ENCODE measurements around the gene PLEKHA5. TPM values are rescaled to one million over a fixed set of nuclear protein-coding genes. Genes with fewer than 3 reads are reported as not detected.

Gene PLEKHA5
- total and polyA plus RNA-seq, 2 donors from 2014 or later, result 26.6 to 52.9 TPM

DNA sequence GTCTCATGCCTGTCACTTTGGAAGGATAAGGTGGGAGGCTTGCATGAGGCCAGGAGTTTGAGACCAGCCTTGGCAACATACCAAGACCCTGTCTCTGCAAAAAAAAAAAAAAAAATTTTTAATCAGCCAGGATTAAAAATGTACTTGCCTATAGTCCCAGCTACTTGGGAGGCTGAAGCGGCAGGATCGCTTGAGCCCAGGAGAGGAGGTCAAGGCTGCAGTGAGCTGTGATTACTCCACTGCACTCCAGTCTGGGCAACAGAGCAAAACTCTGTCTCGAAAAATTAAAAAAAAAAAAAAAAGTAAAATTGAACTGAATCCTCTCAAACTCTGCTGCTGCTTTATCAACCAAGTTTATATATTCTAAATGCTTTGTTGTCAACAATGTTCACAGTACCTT lies 181.6 kb downstream of the PLEKHA5 start:
- H3K4me3 ChIP-seq (ENCODE audit: low read length in 3 of 3), result no peak overlapping the region
- TF ChIP-seq, protein P1, sequence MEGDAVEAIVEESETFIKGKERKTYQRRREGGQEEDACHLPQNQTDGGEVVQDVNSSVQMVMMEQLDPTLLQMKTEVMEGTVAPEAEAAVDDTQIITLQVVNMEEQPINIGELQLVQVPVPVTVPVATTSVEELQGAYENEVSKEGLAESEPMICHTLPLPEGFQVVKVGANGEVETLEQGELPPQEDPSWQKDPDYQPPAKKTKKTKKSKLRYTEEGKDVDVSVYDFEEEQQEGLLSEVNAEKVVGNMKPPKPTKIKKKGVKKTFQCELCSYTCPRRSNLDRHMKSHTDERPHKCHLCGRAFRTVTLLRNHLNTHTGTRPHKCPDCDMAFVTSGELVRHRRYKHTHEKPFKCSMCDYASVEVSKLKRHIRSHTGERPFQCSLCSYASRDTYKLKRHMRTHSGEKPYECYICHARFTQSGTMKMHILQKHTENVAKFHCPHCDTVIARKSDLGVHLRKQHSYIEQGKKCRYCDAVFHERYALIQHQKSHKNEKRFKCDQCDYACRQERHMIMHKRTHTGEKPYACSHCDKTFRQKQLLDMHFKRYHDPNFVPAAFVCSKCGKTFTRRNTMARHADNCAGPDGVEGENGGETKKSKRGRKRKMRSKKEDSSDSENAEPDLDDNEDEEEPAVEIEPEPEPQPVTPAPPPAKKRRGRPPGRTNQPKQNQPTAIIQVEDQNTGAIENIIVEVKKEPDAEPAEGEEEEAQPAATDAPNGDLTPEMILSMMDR (IDR thresholded peaks at IDR 0.05; ENCODE audit: borderline replicate concordance, extremely low read depth, insufficient read depth), result no peak
- FAIRE-seq (no peak), DNase-seq (no peak)
- no peaks in the 10 kb centered on the region for H3K27me3 ChIP-seq (ENCODE audit: control insufficient read depth, insufficient read depth, low read length)
- peaks cover 0 to 6% (median 0%) of the 10 kb centered on the region in 3 donors for H3K4me1 ChIP-seq (ENCODE audit: control insufficient read depth in 2 of 3, insufficient read depth in 2 of 3, low read depth in 1 of 3, low read length in 3 of 3)
- no peak overlapping the region for H3K9ac ChIP-seq (ENCODE audit: low read length in 3 of 3)
- intact Hi-C loops (cut with DNase I), result no loop called here
- H3K9me3 ChIP-seq (ENCODE audit: control insufficient read depth in 2 of 3, insufficient read depth in 1 of 3, low read length in 3 of 3), result no peaks in the 10 kb centered on the region
- H3K27ac ChIP-seq (ENCODE audit: low read depth in 2 of 2, low read length in 2 of 2), result no peak overlapping the region
- H3K36me3 ChIP-seq (ENCODE audit: control insufficient read depth in 2 of 3, insufficient read depth in 3 of 3, low read length in 3 of 3), result peaks cover 0 to 6% (median 2%) of the 10 kb centered on the region in 3 donors

DNA sequence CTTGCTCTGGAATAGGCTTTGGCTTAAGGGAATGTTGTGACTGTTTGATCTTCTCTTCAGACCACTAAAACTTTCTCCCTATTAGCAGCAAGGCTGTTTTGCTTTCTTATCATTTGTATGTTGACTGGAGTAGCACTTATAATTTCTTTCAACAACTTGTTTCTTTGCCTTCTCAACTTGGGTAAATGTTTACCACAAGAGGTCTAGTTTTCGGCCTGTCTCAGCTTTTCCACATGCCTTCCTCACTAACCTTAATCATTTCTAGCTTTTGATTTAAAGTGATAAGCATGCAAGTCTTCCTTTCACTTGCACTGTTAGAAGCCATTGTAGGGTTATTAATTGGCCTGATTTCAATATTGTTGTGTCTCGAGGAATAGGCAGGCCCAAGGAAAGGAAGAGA lies 183.1 kb downstream of the PLEKHA5 start:
- H3K4me3 ChIP-seq (ENCODE audit: low read length in 3 of 3), result no peak overlapping the region
- DNase-seq, result no peak
- intact Hi-C loops (cut with DNase I), result no loop called here
- no peaks in the 10 kb centered on the region for H3K36me3 ChIP-seq (ENCODE audit: control insufficient read depth in 2 of 3, insufficient read depth in 3 of 3, low read length in 3 of 3)
- H3K4me1 ChIP-seq (ENCODE audit: control insufficient read depth in 2 of 3, insufficient read depth in 2 of 3, low read depth in 1 of 3, low read length in 3 of 3), result peaks cover 0 to 6% (median 0%) of the 10 kb centered on the region in 3 donors
- H3K9me3 ChIP-seq (ENCODE audit: control insufficient read depth in 2 of 3, insufficient read depth in 1 of 3, low read length in 3 of 3), result no peaks in the 10 kb centered on the region
- no peaks in the 10 kb centered on the region for H3K27me3 ChIP-seq (ENCODE audit: control insufficient read depth, insufficient read depth, low read length)
- H3K9ac ChIP-seq (ENCODE audit: low read length in 3 of 3), result no peak overlapping the region
- no peak overlapping the region for H3K27ac ChIP-seq (ENCODE audit: low read depth in 2 of 2, low read length in 2 of 2)
- FAIRE-seq, result no peak
- TF ChIP-seq, protein P1 (IDR thresholded peaks at IDR 0.05; ENCODE audit: borderline replicate concordance, extremely low read depth, insufficient read depth), result no peak

DNA sequence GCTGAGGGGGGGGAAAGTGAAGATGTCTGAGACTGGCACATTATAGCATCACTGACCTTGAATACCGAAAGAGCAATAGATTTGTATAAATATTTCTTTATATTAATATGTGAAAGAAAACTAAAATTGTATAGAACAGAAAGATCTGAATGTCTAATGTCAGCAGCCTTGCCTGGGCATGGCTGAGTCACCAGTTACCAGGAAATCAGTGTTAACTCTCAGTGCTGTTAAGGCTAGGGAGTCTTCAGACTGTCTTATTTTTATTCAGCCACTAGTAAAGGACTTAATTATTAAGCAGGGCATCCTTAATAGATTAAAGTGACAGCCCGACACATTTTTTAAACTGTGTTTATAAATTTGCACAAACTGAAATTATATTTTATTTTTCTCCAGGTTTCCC lies 186.9 kb downstream of the PLEKHA5 start:
- H3K27ac ChIP-seq (ENCODE audit: low read depth in 2 of 2, low read length in 2 of 2), result no peak overlapping the region
- no peaks in the 10 kb centered on the region for H3K9me3 ChIP-seq (ENCODE audit: control insufficient read depth in 2 of 3, insufficient read depth in 1 of 3, low read length in 3 of 3)
- intact Hi-C loops (cut with DNase I), result no loop called here
- DNase-seq (no peak), FAIRE-seq (no peak)
- peaks cover 0 to 6% (median 0%) of the 10 kb centered on the region in 3 donors for H3K4me1 ChIP-seq (ENCODE audit: control insufficient read depth in 2 of 3, insufficient read depth in 2 of 3, low read depth in 1 of 3, low read length in 3 of 3)
- TF ChIP-seq, protein P1 (IDR thresholded peaks at IDR 0.05; ENCODE audit: borderline replicate concordance, extremely low read depth, insufficient read depth), result no peak
- no peaks in the 10 kb centered on the region for H3K27me3 ChIP-seq (ENCODE audit: control insufficient read depth, insufficient read depth, low read length)
- no peak overlapping the region for H3K4me3 ChIP-seq (ENCODE audit: low read length in 3 of 3)
- no peaks in the 10 kb centered on the region for H3K36me3 ChIP-seq (ENCODE audit: control insufficient read depth in 2 of 3, insufficient read depth in 3 of 3, low read length in 3 of 3)
- no peak overlapping the region for H3K9ac ChIP-seq (ENCODE audit: low read length in 3 of 3)

DNA sequence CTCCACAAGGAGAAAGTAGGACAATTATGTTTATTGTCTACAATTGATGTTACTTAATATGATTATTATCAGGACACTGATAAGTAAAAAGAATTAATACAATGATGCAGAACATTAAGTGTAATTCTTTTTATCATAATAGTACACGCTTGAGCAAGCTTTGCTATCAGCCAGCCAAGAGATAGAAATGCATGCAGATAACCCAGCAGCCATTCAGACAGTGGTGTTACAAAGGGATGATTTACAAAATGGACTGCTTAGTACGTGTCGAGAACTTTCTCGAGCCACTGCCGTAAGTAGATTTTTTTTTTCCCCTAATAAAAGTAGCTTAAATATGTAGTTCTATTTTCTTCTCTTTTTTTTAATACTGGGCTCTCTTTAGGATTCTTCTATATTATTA lies 192.8 kb downstream of the PLEKHA5 start:
- FAIRE-seq (no peak), DNase-seq (no peak)
- H3K27ac ChIP-seq (ENCODE audit: low read depth in 2 of 2, low read length in 2 of 2), result no peak overlapping the region
- peaks cover 0 to 17% (median 3%) of the 10 kb centered on the region in 3 donors for H3K36me3 ChIP-seq (ENCODE audit: control insufficient read depth in 2 of 3, insufficient read depth in 3 of 3, low read length in 3 of 3)
- no peaks in the 10 kb centered on the region for H3K27me3 ChIP-seq (ENCODE audit: control insufficient read depth, insufficient read depth, low read length)
- H3K9ac ChIP-seq (ENCODE audit: low read length in 3 of 3), result no peak overlapping the region
- intact Hi-C loops (cut with DNase I), result no loop called here
- no peak overlapping the region for H3K4me3 ChIP-seq (ENCODE audit: low read length in 3 of 3)
- H3K4me1 ChIP-seq (ENCODE audit: control insufficient read depth in 2 of 3, insufficient read depth in 2 of 3, low read depth in 1 of 3, low read length in 3 of 3), result no peaks in the 10 kb centered on the region
- TF ChIP-seq, protein P1 (IDR thresholded peaks at IDR 0.05; ENCODE audit: borderline replicate concordance, extremely low read depth, insufficient read depth), result no peak
- H3K9me3 ChIP-seq (ENCODE audit: control insufficient read depth in 2 of 3, insufficient read depth in 1 of 3, low read length in 3 of 3), result no peaks in the 10 kb centered on the region

Measured in kidney (tissue), 14 donors.